Ishikawa (cell line): Measurements from ENCODE around the gene ITGAX.

Experiments used
- CEBPB ChIP-seq: IDR thresholded peaks from 2 replicates; pipeline ENCODE4 v1.6.1; 2012
- CREB1 ChIP-seq: IDR thresholded peaks from 2 replicates; pipeline ENCODE4 v1.6.1; 2012; ENCODE audit warnings: low read depth
- EGR1 ChIP-seq: IDR thresholded peaks from 2 replicates; pipeline ENCODE4 v1.6.1; 2012
- EP300 ChIP-seq: IDR thresholded peaks from 2 replicates; pipeline ENCODE4 v1.6.1; 2012; ENCODE audit warnings: borderline replicate concordance
- FOXM1 ChIP-seq: IDR thresholded peaks from 2 replicates; pipeline ENCODE4 v1.6.1; 2012; ENCODE audit warnings: low read depth, borderline replicate concordance
- NFIC ChIP-seq: IDR thresholded peaks from 2 replicates; pipeline ENCODE4 v1.6.1; 2012
- RAD21 ChIP-seq: IDR thresholded peaks from 2 replicates; pipeline ENCODE4 v1.6.1; 2012; ENCODE audit warnings: low read depth
- TAF1 ChIP-seq: IDR thresholded peaks from 2 replicates; pipeline ENCODE4 v1.6.1; 2012; ENCODE audit warnings: low read depth, mild to moderate bottlenecking
- TCF12 ChIP-seq: IDR thresholded peaks from 2 replicates; pipeline ENCODE4 v1.6.1; 2012; ENCODE audit warnings: low read depth
- TEAD4 ChIP-seq: IDR thresholded peaks from 2 replicates; pipeline ENCODE4 v1.6.1; 2012
- YY1 ChIP-seq: IDR thresholded peaks from 2 replicates; pipeline ENCODE4 v1.6.1; 2012; ENCODE audit warnings: low read depth
- ZBTB7A ChIP-seq: IDR thresholded peaks from 2 replicates; pipeline ENCODE4 v1.6.1; 2012; ENCODE audit warnings: low read depth
- TF ChIP-seq, protein P1 (sequence below): IDR thresholded peaks from 2 replicates; pipeline ENCODE4 v1.6.1; 2012; ENCODE audit warnings: low read depth, mild to moderate bottlenecking
- TF ChIP-seq, protein P2 (sequence below): IDR thresholded peaks from 2 replicates; pipeline ENCODE4 v1.6.1; 2012
- TF ChIP-seq, protein P3 (sequence below): IDR thresholded peaks from 2 replicates; pipeline ENCODE4 v1.6.1; 2012

ITGAX gene

DNA sequence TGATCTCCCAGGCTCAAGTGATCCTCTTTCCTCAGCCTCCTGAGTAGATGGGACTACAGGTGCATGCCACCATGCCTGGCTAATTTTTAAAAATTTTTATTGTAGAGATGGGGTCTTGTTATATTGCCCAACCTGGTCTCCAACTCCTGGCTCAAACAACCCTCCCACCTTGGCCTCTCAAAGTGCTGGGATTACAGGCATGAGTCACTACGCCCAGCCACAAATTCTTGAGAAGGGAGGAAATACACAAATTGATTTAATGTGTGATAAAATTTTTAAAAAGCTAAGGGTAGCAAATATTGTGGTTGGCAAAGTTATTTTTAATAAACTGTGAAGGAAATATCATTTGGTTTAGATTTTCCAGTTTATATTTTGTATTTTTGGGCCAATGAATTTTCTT lies 47.7 kb downstream of the ITGAX start:
- TF ChIP-seq NFIC (no peak), TCF12 (no peak), RAD21 (no peak), TEAD4 (no peak), YY1 (no peak), FOXM1 (no peak), CREB1 (no peak), CEBPB (no peak), ZBTB7A (no peak), TAF1 (no peak), EP300 (no peak), EGR1 (no peak)
- TF ChIP-seq, protein P1, sequence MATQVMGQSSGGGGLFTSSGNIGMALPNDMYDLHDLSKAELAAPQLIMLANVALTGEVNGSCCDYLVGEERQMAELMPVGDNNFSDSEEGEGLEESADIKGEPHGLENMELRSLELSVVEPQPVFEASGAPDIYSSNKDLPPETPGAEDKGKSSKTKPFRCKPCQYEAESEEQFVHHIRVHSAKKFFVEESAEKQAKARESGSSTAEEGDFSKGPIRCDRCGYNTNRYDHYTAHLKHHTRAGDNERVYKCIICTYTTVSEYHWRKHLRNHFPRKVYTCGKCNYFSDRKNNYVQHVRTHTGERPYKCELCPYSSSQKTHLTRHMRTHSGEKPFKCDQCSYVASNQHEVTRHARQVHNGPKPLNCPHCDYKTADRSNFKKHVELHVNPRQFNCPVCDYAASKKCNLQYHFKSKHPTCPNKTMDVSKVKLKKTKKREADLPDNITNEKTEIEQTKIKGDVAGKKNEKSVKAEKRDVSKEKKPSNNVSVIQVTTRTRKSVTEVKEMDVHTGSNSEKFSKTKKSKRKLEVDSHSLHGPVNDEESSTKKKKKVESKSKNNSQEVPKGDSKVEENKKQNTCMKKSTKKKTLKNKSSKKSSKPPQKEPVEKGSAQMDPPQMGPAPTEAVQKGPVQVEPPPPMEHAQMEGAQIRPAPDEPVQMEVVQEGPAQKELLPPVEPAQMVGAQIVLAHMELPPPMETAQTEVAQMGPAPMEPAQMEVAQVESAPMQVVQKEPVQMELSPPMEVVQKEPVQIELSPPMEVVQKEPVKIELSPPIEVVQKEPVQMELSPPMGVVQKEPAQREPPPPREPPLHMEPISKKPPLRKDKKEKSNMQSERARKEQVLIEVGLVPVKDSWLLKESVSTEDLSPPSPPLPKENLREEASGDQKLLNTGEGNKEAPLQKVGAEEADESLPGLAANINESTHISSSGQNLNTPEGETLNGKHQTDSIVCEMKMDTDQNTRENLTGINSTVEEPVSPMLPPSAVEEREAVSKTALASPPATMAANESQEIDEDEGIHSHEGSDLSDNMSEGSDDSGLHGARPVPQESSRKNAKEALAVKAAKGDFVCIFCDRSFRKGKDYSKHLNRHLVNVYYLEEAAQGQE = no peak
- TF ChIP-seq, protein P2, sequence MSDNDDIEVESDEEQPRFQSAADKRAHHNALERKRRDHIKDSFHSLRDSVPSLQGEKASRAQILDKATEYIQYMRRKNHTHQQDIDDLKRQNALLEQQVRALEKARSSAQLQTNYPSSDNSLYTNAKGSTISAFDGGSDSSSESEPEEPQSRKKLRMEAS = no peak
- TF ChIP-seq, protein P3, sequence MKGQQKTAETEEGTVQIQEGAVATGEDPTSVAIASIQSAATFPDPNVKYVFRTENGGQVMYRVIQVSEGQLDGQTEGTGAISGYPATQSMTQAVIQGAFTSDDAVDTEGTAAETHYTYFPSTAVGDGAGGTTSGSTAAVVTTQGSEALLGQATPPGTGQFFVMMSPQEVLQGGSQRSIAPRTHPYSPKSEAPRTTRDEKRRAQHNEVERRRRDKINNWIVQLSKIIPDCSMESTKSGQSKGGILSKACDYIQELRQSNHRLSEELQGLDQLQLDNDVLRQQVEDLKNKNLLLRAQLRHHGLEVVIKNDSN = no peak

DNA sequence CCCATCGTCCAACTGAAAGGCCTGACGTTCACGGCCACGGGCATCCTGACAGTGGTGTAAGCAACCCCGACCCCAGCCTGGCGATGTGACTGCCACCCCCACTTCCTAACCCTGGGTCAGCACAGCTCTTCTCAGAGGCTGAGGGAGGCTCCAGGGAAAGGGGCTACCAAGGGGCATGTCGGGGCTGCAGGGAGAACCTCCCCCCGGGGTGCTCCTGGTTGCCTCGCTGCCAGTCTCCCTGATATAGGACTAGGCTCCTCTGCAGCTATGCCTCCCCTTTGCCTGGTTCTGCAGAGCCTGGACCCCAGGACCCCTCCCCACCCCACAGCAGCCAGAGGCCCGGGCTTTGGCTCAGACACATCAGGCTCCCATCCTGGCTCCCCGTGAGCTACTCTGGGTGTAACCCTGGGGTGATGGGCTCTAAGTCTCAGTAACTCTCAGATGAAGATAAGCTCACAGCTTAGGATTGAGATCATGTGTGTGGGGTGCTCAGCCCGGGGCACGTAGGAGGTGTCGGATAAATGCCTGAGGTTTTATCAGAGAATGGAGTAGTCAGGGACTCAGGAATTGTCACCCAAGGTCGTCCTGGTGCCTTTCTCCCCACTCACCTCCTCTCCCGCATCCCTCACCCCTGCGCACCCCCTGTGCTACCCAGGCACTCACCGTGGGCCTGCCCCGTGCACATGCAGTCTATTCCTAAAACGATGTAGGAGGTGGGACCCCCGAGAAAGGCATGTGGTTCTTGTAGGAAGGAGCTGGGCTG lies 48.8 kb downstream of the ITGAX start:
- TF ChIP-seq TCF12 = no peak

DNA sequence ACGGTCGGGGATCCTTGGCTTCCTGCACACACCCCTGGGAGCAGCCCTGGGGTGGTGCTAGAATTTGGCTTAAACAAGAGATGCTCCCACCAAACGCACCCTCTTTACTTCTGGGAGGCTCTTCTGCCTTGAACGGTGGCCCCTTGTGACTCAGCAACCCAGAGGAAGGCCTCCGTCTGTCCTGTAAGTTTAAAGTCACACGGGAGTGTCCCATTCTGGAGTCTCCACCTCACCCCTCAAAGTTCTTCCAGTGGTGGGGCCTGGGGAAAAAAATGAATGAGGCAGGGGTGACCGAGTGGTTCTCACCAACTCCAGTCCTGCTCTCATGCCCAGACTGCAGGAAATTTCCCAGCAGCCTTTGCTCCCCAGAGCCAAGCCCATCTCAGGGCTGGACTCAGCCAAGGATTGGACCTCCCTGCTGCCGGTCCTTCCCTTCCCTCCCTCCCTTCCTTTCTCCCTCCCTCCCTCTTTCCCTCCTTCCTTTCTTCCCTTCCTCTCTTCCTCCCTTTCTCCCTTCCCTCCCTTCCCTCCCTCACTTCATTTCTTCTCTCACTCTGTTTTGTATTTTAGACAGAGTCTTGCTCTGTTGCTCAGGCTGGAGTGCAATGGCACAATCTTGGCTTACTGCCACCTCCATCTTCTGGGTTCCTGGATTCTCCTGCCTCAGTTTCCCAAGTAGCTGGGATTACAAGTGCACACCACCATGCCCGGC lies 49.5 kb downstream of the ITGAX start:
- TF ChIP-seq YY1 = no peak
- TF ChIP-seq, protein P2 = no peak
- no peak for TF ChIP-seq TCF12
- TF ChIP-seq, protein P3 = no peak
- no peak for TF ChIP-seq RAD21
- TF ChIP-seq NFIC = no peak
- no peak for TF ChIP-seq TAF1
- TF ChIP-seq CREB1 = no peak

DNA sequence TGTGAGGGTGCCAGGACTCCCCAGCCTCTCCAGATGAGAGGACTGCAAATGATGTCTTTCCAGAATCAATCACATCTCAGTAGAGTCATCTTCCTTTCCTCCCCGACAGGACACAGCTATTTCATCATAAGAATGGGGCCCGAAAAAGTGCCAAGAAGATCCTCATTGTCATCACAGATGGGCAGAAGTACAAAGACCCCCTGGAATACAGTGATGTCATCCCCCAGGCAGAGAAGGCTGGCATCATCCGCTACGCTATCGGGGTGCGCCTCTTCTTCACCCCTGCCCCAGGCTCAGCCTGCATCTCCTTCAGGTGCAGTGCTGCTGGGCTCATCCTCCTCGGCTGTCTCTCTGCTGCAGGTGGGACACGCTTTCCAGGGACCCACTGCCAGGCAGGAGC lies 52.4 kb downstream of the ITGAX start:
- TF ChIP-seq EP300 (no peak), CREB1 (no peak), TEAD4 (no peak)
- TF ChIP-seq, protein P1 = no peak
- TF ChIP-seq, protein P2 = no peak

DNA sequence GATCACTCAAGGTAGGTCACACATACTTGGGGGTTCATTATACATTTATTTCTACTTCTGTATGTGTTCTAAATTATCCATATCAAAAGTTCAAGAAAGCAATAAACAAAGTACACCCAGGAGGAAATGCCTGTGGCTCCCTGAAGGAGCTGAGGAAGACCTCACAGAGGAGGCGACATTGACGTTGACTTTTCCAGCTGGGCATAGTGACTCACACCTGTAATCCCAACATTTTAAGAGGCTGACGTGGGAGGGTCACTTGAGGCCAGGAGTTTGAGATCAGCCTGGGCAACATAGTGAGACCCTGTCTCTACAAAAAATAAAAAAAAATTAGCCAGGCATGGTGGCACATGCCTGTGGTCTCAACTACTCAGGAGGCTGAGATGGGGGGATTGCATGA lies 54.5 kb downstream of the ITGAX start:
- TF ChIP-seq TAF1 (no peak), ZBTB7A (no peak), EGR1 (no peak), TEAD4 (no peak), CREB1 (no peak), EP300 (no peak), FOXM1 (no peak), RAD21 (no peak), YY1 (no peak), NFIC (no peak), CEBPB (no peak), TCF12 (no peak)
- TF ChIP-seq, protein P1 = no peak
- TF ChIP-seq, protein P2 = no peak
- TF ChIP-seq, protein P3 = no peak
